ENCODE data around the gene SLC9A3. TPM values are rescaled to one million over a fixed set of nuclear protein-coding genes. Genes with fewer than 3 reads are reported as not detected.
A peak's percentile ranks its signal among the peaks of the same experiment; 100 is the strongest.

The SLC9A3 gene
- total RNA-seq, 1 experiment from 2014 or later = 1.9 TPM

DNA sequence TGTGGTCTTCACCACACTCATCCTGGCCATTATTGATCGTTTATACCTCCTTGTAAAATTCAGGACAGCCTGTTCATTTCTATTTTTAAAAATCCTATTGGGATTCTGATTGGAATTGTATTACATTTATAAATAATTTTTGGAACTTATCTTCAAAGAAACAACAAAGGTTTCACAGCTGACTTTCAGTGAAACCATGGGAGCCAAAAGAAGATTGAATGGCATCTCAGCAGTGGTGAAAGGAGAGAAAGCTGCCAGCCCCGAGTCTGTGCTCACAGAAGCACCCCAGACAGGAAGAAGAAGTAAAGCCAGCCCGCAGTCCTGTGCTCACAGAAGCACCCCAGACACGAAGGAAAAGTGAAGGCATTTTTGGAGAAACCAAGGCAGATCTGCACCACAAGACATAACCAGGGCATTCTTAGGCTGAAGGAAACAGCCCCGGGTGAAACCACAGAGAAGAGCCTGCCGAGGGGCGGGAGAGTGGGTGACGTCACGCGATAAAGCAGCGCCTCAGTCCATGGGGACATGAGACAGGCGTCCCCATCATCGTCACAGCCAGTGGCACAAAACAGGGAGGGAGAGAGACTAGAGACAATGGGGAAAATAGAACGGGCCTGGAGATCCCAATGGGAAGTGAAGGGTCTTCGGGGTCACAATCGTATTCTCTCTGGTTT lies 42.5 kb upstream of the SLC9A3 start:
- no TSS peak for BruUV-seq (replicated peaks)
- no peaks in the 10 kb centered on the region for H3K36me3 ChIP-seq (ENCODE audit: insufficient read depth, low read length, poor library complexity, severe bottlenecking)
- H3K27me3 ChIP-seq (replicated peaks; ENCODE audit: insufficient read depth, low read depth, low read length, poor library complexity) = peaks cover 43% of the 10 kb centered on the region
- intact Hi-C loops (cut with micrococcal nuclease; ENCODE audit: unreplicated experiment) = no loop called here
- no peaks in the 10 kb centered on the region for H3K4me1 ChIP-seq (ENCODE audit: insufficient read depth, low read length, poor library complexity, severe bottlenecking)
- TF ChIP-seq, protein P1, sequence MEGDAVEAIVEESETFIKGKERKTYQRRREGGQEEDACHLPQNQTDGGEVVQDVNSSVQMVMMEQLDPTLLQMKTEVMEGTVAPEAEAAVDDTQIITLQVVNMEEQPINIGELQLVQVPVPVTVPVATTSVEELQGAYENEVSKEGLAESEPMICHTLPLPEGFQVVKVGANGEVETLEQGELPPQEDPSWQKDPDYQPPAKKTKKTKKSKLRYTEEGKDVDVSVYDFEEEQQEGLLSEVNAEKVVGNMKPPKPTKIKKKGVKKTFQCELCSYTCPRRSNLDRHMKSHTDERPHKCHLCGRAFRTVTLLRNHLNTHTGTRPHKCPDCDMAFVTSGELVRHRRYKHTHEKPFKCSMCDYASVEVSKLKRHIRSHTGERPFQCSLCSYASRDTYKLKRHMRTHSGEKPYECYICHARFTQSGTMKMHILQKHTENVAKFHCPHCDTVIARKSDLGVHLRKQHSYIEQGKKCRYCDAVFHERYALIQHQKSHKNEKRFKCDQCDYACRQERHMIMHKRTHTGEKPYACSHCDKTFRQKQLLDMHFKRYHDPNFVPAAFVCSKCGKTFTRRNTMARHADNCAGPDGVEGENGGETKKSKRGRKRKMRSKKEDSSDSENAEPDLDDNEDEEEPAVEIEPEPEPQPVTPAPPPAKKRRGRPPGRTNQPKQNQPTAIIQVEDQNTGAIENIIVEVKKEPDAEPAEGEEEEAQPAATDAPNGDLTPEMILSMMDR (conservative IDR thresholded peaks at IDR 0.05; ENCODE audit: low read depth, low read length) = no peak
- no peak for TF ChIP-seq EZH2 (IDR thresholded peaks at IDR 0.05; ENCODE audit: borderline replicate concordance, low read depth, low read length, poor library complexity, severe bottlenecking)
- ChIA-PET POLR2A (ENCODE audit: low non-redundant PET) (no interaction called here), CTCF (no interaction called here)
- no peak overlapping the region for H3K4me3 ChIP-seq (ENCODE audit: low read depth, low read length, poor library complexity, severe bottlenecking)
- no peak for DNase-seq (ENCODE audit: low spot score)
- H3K27ac ChIP-seq (ENCODE audit: low read depth, low read length, poor library complexity, severe bottlenecking) = no peak overlapping the region
- peaks cover 6% of the 10 kb centered on the region for H3K9me3 ChIP-seq (ENCODE audit: low read depth, low read length, poor library complexity, severe bottlenecking)

DNA sequence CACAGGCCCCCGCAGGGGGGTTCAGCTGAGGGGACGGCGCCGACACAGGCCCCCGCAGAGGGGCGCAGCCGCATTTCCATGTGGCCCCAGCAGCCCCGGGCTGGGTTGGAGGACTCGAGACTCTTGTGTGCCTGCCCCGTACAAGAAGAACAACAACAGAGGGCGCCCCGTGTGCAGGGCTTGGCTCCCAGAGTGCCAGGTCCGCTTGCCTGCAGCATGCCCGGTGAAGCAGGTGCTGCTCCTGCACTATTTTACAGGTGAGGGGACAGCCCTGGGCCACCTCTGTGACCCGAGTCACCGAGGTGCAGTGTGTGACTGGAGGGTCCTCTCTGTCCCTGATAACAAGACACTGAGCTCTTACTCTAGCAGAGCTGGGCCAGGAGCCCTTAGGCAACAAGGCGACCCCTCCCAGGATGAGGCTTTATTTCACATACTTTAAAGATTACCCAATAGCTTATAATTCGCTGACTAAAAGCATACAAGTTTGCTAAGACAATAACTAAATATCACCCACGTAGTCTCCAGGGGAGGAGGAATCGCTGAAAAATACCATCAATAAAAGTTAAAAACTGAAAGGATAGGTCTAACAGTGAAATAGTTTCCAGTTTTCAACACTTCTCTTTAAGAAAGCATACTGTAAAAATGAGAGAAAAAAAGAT lies 41.7 kb upstream of the SLC9A3 start:
- TF ChIP-seq EZH2 (IDR thresholded peaks at IDR 0.05; ENCODE audit: borderline replicate concordance, low read depth, low read length, poor library complexity, severe bottlenecking) = no peak
- TF ChIP-seq, protein P1 (conservative IDR thresholded peaks at IDR 0.05; ENCODE audit: low read depth, low read length) = no peak
- Histone ChIP-seq H3K4me1 (ENCODE audit: insufficient read depth, low read length, poor library complexity, severe bottlenecking) (no peaks in the 10 kb centered on the region), H3K4me3 (ENCODE audit: low read depth, low read length, poor library complexity, severe bottlenecking) (no peak overlapping the region), H3K27ac (ENCODE audit: low read depth, low read length, poor library complexity, severe bottlenecking) (no peak overlapping the region), H3K36me3 (ENCODE audit: insufficient read depth, low read length, poor library complexity, severe bottlenecking) (no peaks in the 10 kb centered on the region), H3K9me3 (ENCODE audit: low read depth, low read length, poor library complexity, severe bottlenecking) (peaks cover 6% of the 10 kb centered on the region), H3K27me3 (replicated peaks; ENCODE audit: insufficient read depth, low read depth, low read length, poor library complexity) (peaks cover 44% of the 10 kb centered on the region)
- ChIA-PET CTCF (no interaction called here), POLR2A (ENCODE audit: low non-redundant PET) (no interaction called here)
- DNase-seq (ENCODE audit: low spot score) = no peak
- intact Hi-C loops (cut with micrococcal nuclease; ENCODE audit: unreplicated experiment) = no loop called here
- BruUV-seq (replicated peaks) = no TSS peak

DNA sequence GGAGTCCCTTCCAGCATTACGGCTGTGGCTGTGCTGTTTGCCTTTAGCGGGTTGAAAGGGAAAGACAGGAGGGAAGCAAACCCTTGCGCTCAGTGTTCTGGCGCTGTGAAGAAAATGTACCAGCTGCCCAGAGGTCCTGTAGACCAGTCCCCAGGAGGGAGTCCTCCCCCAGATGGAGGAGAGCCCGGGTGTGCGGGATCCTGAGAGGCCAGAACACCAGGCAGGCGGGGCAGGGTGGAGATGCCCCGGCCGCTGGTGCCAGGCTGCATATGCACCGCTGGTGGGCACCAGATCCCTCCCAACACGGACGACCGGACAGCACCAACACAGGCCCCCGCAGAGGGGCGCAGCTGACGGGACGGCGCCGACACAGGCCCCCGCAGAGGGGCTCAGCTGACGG lies 37.2 kb upstream of the SLC9A3 start:
- no peaks in the 10 kb centered on the region for H3K4me1 ChIP-seq (ENCODE audit: insufficient read depth, low read length, poor library complexity, severe bottlenecking)
- TF ChIP-seq, protein P1 (conservative IDR thresholded peaks at IDR 0.05; ENCODE audit: low read depth, low read length) = no peak
- peak; percentile 43 for TF ChIP-seq EZH2 (IDR thresholded peaks at IDR 0.05; ENCODE audit: borderline replicate concordance, low read depth, low read length, poor library complexity, severe bottlenecking)
- H3K36me3 ChIP-seq (ENCODE audit: insufficient read depth, low read length, poor library complexity, severe bottlenecking) = no peaks in the 10 kb centered on the region
- intact Hi-C loops (cut with micrococcal nuclease; ENCODE audit: unreplicated experiment) = no loop called here
- H3K9me3 ChIP-seq (ENCODE audit: low read depth, low read length, poor library complexity, severe bottlenecking) = peaks cover 6% of the 10 kb centered on the region
- BruUV-seq (replicated peaks) = no TSS peak
- no peak overlapping the region for H3K4me3 ChIP-seq (ENCODE audit: low read depth, low read length, poor library complexity, severe bottlenecking)
- H3K27me3 ChIP-seq (replicated peaks; ENCODE audit: insufficient read depth, low read depth, low read length, poor library complexity) = peaks cover 30% of the 10 kb centered on the region
- DNase-seq (ENCODE audit: low spot score) = no peak
- CTCF ChIA-PET = no interaction called here
- POLR2A ChIA-PET (ENCODE audit: low non-redundant PET) = interaction anchor here (0.6 kb wide), 1 partner anchor 11 kb away, joined by 3 read pairs; no protein-coding TSS in a partner anchor
- no peak overlapping the region for H3K27ac ChIP-seq (ENCODE audit: low read depth, low read length, poor library complexity, severe bottlenecking)

Data from A673 (cell line).